Ramos (cell line): ENCODE results near the gene DUS1L.

Source experiments
- in situ Hi-C: fragments of 300-500 bp; cut with MboI; formaldehyde crosslinking; loops from one replicate; pipeline ENCODE4 v1.14.3; 2022; ENCODE audit warnings: low sequenced_read_pairs; ENCODE audit not compliant: unreplicated experiment

DUS1L gene

GRCh38 chr17:82058230-82058854, 7.3 kb downstream of the DUS1L start:
- in situ Hi-C loops = no loop called here

DNA sequence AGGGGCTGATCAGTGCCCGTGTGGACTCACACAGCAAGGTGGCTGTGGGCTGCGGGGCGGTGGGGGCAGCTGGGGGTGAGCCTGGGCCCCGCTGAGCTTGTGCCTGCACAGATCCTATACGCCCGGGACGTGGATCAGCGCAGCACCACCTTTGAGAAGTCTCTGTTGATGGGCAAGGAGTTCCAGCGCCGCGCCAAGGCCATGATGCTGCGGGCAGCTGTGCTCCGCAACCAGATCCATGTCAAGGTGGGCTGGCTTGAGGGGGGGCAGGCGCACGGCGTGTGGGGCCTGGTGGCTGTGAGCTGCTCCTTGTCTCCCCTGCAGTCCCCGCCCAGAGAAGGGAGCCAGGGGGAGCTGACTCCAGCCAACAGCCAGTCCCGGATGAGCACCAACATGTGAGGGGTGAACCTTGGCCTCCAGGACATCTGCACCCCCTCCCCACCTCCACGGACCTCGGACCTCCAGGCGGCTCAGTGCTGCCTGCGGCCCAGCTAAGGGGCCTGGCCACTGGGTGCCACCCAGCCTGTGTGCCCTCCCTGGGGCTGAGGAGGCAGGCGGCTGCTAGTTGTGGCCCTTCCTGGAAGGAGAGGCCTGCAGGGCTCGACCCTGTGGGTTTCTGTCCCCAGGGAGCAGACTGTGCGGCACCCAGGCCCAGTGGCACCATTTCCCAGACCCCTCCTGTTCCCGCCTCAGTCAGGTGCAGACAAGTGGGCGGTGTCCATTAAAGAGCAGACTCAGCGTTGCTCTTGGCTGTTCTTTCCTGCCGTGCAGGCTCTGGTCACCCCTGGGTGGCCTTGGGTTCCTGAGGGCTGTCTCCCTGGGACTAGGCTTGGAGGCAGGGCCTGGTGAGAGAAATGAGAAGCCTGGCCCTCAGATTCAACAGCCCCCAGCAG, 8.6 kb downstream of the DUS1L start:
- in situ Hi-C loops = no loop called here

DNA sequence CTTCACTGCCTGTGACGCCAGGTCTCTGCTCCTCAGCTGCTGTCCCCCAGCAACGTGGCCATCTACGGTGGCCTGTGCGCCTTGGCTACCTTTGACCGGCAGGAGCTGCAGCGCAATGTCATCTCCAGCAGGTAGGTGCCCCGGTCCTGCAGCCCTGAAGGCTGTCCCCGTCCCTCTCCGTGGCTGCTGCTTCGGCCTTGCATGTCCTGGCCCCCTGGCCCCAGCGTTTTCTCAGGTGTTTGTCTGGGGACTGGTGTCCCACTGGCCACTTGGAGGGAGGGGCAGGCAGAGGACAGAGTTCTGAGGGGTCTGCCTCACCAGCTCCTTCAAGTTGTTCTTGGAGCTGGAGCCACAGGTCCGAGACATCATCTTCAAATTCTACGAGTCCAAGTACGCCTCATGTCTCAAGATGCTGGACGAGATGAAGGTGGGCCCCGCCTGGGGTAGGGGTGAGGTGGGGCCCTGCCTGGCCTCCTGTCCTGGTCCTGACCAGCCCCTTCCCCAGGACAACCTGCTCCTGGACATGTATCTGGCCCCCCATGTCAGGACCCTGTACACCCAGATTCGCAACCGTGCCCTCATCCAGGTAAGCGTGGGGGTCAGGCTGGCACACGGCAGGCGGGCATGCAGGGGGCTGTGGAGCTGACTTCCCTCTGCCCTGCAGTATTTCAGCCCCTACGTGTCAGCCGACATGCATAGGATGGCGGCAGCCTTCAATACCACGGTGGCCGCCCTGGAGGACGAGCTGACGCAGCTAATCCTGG, 9.5 kb downstream of the DUS1L start:
- in situ Hi-C loops = no loop called here

GRCh38 chr17:82055023-82055964, 10.3 kb downstream of the DUS1L start:
- in situ Hi-C loops = no loop called here

GRCh38 chr17:82054351-82055022, 11.1 kb downstream of the DUS1L start:
- in situ Hi-C loops = no loop called here

DNA sequence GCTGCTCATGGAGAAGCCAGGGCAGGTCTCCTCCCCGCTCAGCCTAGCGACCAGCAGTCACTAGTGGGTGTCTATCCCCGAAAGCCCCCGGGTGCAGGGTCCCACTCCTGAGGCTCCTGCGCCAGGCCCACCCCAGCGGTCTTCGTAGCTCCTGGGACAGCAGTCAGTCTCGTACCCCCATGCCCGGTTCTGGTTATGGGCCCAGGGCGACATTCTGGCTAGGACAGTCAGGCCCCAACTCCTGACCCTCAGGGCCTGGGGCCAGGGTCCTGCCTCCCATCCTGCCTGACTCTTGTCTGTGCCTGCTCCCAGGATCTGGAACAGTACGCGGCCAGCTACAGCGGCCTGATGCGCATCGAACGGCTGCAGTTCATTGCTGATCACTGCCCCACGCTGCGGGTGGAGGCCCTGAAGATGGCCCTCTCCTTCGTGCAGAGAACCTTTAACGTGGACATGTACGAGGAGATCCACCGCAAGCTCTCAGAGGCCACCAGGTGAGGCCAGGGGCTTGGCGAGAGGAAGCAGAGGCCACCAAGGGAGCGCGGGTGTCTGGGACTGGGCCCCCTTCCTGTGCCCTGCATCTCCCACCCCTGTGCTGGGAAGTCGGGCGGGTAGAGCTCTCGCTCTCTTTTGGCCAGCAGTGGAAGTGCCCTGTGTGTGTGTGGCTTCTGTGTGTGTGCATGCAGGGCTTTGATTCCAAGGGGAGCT, 11.9 kb downstream of the DUS1L start:
- in situ Hi-C loops = no loop called here

- in situ Hi-C loops = no loop called here
Observed at GRCh38 chr17:82053130-82053529, 12.5 kb downstream of the DUS1L start.

DNA sequence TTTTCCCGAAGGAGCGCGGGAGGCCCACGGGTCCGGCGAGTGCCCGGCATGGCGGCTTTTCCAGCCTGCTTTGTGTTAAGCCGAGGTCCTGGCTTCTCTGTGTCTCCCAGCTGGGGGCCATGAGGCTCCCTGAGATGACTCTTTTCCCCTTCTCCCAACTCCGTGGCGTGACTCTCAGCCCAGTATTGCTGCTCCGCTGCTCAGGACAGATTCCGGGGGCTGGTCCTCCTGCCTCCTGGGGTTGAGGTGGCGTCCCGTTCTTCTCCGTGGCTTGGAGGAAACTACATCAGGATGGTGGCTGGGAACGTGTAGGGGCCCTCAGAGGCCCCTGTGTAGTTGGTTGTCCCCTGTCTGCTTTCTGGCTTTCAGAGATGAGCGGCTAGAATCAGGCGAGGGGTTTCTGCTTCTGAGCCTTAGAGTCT, 13.0 kb downstream of the DUS1L start:
- in situ Hi-C loops = no loop called here

- in situ Hi-C loops = no loop called here
Observed at GRCh38 chr17:82051776-82052637, 13.6 kb downstream of the DUS1L start, which contains the start of the genes GPS1 and RFNG. TSS of gene GPS1 (plus strand) at chr17:82051898. CDS start at chr17:82051932, 34 bp downstream. TSS of gene RFNG (minus strand) at chr17:82051811. CDS start at chr17:82051766, 45 bp downstream.

DNA sequence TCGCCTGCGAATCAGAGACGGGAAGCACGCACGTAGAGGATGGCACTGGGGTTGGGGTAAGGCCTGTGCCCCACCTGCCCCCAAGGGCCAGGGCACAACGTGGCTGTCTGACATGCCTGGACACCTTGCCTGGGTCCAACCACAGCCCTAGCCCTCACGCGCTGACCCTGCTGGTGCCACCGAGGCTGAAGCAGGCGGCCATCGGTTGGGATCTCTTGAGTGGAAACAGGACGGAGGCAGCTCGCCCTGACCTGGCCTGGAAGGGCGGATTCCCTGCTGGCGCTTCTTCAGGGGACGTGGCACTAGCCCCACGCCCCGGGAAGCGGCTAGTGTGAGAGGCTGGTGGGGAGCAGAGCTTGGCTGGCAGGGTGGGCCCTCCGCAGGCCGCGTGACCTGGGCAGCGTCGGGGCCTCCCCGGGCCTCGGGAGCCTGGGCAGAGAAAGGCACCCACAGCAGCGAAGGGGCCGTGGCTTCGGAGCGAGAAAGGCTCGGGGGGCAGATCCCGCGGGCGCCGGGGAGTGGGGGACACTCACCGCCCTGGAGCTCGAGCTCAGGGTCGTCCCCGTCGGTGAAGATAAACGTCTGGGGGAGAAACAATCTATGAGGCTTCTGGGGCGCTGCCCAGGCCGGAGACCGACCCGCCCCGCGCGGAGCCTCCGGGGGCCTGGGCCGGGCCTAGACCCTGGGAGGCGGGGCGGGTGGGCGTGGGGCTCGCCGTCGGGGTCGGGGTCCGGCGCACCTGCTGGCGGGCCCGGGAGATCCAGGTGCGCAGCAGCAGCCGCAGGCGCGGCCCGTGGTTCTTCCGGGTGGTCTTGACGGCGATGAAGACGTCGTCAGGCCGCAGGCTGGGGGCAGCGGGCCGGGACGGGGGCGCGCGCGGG, 14.6 kb downstream of the DUS1L start:
- in situ Hi-C loops = no loop called here

DNA sequence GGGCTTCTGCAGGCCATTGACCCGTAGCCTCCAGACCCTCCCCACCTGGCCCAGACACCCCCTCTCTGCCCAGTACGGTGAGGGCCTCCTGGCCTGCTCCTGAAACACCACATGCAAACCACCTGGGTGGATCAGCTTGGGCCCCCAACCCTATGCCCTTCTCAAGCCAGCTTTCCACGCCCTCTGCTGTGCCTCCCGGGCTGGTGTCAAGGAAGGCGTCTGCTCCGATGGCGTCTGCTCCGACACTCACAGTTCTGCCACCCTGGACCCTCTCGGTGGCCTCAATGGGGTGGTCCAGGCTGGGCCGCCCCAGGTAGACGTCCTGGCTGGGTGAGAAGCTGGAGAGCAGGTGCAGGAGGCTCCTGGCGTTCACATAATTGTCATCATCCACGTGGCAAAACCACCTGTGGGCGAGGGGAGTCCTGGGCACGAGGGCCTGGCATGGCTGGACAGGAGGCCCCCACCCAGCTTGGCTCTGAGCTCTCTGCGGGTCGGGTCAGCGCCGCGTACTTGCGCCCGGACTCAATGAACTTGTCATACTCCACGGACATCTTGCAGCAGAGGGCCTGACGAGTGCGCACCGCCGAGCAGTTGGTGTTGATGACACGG, 15.3 kb downstream of the DUS1L start:
- in situ Hi-C loops = no loop called here

DNA sequence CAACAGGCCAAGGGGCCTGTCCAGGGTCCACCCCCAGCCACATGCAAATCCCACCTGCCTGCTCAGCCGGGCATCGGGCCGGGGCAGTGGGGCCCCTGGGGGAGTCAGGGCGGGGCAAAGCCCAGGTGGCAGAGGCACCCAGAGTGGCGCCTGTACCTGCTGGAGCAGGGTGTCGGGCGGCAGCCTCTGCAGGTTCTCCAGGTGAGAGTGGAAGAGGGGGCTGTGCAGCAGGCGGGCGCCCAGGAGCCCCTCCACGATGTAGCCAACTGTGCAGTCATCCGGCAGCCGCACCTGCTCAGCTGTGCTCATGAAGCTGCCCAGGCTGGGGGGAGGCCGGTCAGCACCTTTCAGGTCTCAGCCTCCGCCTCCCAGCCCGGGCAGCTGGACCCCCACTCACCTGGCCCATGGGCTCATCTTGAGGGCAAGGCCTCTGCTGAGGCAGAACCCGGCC, 16.1 kb downstream of the DUS1L start:
- in situ Hi-C loops = no loop called here

GRCh38 chr17:82049106-82049505, 16.5 kb downstream of the DUS1L start:
- in situ Hi-C loops = no loop called here

- in situ Hi-C loops = no loop called here
Observed at GRCh38 chr17:82048571-82048971, 17.0 kb downstream of the DUS1L start.

DNA sequence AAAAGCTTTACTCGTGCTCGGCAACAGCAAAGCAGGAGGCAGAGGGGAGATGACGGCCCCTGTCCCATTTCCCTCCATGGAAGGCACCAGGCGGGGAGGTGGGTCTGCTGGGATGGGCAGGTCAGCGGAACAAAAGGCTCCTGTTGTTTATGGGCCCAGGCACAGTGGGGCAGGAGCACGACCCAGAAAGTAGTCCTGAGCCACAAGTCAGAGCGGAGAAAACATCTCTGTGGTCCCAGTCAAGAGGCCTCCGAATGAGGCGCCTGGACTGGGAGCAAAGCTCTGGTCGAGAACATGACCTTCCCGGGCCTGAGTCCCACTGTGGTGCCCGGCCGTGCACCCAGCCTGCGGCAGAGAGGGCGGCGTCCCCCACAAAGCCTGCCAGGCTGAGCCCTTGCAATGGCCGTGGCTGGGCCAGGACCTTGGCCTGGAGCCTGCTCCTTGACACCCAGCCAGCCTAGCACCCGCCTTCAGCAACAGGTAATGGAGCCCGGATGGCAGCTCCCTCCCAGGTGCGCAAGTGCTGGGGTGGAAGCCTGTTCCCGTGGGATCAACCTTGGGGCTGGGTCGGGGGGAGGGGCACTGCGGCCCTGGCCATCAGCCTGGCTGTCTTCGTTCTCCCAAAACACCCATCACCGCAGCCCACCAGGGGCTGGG, 17.6 kb downstream of the DUS1L start:
- in situ Hi-C loops = no loop called here

- in situ Hi-C loops = no loop called here
Observed at GRCh38 chr17:82047379-82047778, 18.2 kb downstream of the DUS1L start.
